ENCODE results near the gene CRADD.

GRCh38 chr12:93746572-93747168 is 69.5 kb downstream of the CRADD start:
- TF ChIP-seq CTCF (IDR thresholded peaks at IDR 0.05) = no peak
- no peak for TF ChIP-seq POLR2AphosphoS5 (IDR thresholded peaks at IDR 0.05)
- TF ChIP-seq POLR2A (IDR thresholded peaks at IDR 0.05) = no peak

Measured in suprapubic skin (tissue), 4 donors.